Kidney epithelial cell (primary cell): ENCODE data around the gene THSD7A. TPM values are rescaled to one million over a fixed set of nuclear protein-coding genes. Genes with fewer than 3 reads are reported as not detected.

Source experiments
- DNase-seq: peaks from one replicate; pipeline ENCODE4 v3.0.0-alpha.2; 2010; ENCODE audit warnings: low read depth
- H3K27me3 ChIP-seq: 2 replicates; pipeline ENCODE4 v1.6.0; 2011; ENCODE audit warnings: low read length; ENCODE audit not compliant: control insufficient read depth, insufficient read depth
- H3K36me3 ChIP-seq: 2 replicates; pipeline ENCODE4 v1.5.1; 2011; ENCODE audit warnings: low read length; ENCODE audit not compliant: control insufficient read depth, insufficient read depth
- H3K4me3 ChIP-seq: 2 replicates; pipeline ENCODE4 v1.5.1; 2011; ENCODE audit warnings: low read depth, mild to moderate bottlenecking, control low read depth, low read length
- CTCF ChIP-seq: IDR thresholded peaks from 2 replicates; pipeline ENCODE4 v1.5.1; 2011; ENCODE audit warnings: mild to moderate bottlenecking, moderate library complexity, low read length, control low read depth, inconsistent platforms; ENCODE audit not compliant: insufficient read depth, poor library complexity, severe bottlenecking
- total RNA-seq: library from RNA; depleted of rRNA; stranded (reverse); fragments of >200 nt; gene quantifications from 2 replicates; pipeline ENCODE4 v1.2.3, GENCODE V29; 2015

THSD7A gene
- total RNA-seq, 1 donor from 2014 or later = 27.3 TPM

GRCh38 chr7:11587048-11587447 is 244.9 kb downstream of the THSD7A start:
- DNase-seq = no peak
- TF ChIP-seq CTCF = no peak
- Histone ChIP-seq H3K36me3 (no peaks in the 10 kb centered on the region), H3K4me3 (no peak overlapping the region), H3K27me3 (no peaks in the 10 kb centered on the region)

GRCh38 chr7:11584406-11585031 is 247.5 kb downstream of the THSD7A start:
- no peak for DNase-seq
- no peak for TF ChIP-seq CTCF
- no peaks in the 10 kb centered on the region for H3K27me3 ChIP-seq
- no peak overlapping the region for H3K4me3 ChIP-seq
- H3K36me3 ChIP-seq = no peaks in the 10 kb centered on the region

GRCh38 chr7:11579141-11579540 is 252.9 kb downstream of the THSD7A start:
- no peak overlapping the region for H3K4me3 ChIP-seq
- no peak for TF ChIP-seq CTCF
- no peaks in the 10 kb centered on the region for H3K36me3 ChIP-seq
- no peaks in the 10 kb centered on the region for H3K27me3 ChIP-seq
- DNase-seq = no peak

- Histone ChIP-seq H3K36me3 (no peaks in the 10 kb centered on the region), H3K27me3 (no peaks in the 10 kb centered on the region), H3K4me3 (no peak overlapping the region)
- no peak for TF ChIP-seq CTCF
- no peak for DNase-seq
These were observed 255.7 kb downstream of the THSD7A start for GRCh38 chr7:11576310-11576709.

DNA sequence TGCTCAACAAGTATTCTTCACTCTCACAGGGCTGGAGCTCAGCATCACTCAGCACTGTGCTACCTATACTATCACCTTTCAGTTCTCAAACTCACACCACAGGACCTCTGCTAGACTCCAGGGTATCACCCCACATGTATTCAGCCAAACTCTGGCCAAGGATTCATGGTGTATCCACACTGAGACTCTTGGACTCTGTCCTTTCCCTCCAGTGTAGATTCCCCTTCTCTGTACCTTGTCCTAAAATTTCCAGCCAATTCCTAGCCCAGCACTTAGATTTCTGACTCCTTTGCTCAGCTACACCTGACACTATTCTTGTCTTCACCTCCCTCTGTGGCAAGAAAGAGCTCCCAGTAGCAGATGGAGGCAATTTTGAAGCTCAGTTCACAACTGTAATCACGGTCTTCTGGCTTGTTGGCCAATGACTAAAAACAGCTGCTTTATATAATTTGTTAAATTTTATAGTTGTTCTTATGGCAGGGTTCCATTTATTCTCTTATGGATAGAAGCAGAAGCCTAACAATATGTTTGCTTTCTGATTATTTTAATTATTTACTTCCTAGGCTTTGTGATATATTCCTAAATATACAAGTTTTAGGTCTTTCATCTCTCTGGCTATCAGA is 258.8 kb downstream of the THSD7A start:
- Histone ChIP-seq H3K36me3 (no peaks in the 10 kb centered on the region), H3K4me3 (no peak overlapping the region), H3K27me3 (no peaks in the 10 kb centered on the region)
- no peak for DNase-seq
- TF ChIP-seq CTCF = no peak

GRCh38 chr7:11570922-11571550 is 261.0 kb downstream of the THSD7A start:
- no peak for DNase-seq
- Histone ChIP-seq H3K27me3 (no peaks in the 10 kb centered on the region), H3K36me3 (no peaks in the 10 kb centered on the region), H3K4me3 (no peak overlapping the region)
- no peak for TF ChIP-seq CTCF
